Stimulated activated CD4-positive, alpha-beta T cell treated with anti-CD3 and anti-CD28 coated beads, Interleukin-1b, Interleukin-23, amount 100 ng/mL, for 1 hour (primary cell): ENCODE measurements around the gene TEX35.
"Not testable (repeated sequence)": the region's sequence is repeated elsewhere in the genome, so short reads cannot be mapped to it uniquely, and the experiment has no call there.

Experiments used
- DNase-seq, 2 donors: peaks; one replicate each; pipeline ENCODE4 v3.0.0-alpha.2; 2020; ENCODE audit warnings: low read depth in 2 of 2

Gene TEX35

GRCh38 chr1:178541829-178542553 is 29.1 kb downstream of the TEX35 start:
- DNase-seq: peak in 1 of 2 donors; percentile 12

GRCh38 chr1:178542554-178543289 is 29.8 kb downstream of the TEX35 start:
- peak; percentile 61 to 86 for DNase-seq

DNA sequence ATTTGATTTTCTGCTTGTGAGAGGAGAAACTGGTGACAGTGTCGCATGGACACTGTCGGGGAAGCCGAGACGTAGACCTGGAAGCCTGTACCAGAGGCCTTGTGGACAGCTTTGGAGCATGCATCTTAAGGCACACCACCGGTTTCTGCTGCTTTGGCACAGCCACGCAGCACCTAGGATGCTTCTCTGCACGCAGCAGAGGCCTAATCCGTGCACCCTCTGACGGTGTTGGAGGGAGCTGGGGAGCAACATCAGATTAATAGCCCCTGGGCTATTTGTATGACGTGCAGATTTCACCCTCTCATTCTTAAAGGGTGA is 30.3 kb downstream of the TEX35 start:
- DNase-seq: no peak

DNA sequence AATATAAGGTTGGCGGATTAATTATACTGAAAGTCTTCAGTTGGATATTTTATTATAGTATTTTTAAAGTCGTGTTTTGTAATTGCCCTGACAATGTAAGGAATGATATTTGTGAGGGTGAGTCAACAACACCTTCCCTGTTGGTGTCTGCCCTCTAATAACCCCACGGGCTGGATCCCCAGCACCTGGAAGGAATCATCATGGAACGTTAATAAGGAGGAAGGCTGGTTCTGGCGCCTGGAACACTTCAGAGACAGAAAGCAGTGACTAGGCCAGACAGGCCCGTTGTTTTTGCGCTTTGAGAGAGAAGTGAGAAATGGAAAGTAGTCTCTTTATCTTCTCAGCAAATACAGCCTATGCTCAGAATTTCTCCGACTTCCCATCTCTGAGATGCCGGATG is 31.6 kb downstream of the TEX35 start:
- DNase-seq: no peak

DNA sequence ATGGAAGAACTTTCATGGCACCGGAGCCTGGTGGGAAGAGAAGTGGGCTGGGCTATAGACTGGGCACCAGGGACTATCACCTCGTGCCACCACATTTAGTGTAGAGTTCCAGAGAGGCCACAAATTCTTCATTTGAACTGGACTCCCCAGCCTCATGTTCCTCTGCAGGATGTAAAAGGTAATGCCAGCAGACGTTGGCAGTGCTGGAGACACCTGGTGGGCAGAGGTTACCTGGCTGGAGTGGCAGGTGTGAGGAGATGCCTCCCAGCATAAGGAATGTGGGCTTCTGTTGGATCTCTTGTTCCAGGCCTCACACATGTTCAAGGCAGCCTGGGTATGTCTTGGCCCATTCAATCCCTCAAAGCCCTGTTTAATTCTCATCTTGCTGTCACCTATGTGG is 35.2 kb downstream of the TEX35 start:
- no peak for DNase-seq

- DNase-seq: no peak
Observed at GRCh38 chr1:178551307-178551706, 38.4 kb downstream of the TEX35 start.

DNA sequence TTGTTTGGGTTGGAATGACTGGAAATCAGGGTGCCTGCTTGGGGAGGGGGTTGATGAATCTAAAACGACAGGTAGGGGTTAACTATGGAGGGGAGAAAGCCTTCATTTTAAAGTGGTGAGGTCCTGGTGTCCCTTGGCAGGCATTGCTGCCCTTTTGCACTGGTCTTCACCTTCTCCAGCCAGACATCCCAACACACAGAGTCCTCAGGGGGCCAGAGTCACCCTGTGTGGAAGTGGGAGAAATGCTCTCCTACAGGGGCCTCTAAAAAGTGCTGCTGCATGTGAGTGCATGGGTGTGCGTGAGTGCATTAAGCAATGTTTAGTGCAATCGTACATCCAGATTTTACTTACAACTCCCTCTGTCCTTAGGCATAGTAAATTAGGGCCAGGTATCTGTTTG is 39.0 kb downstream of the TEX35 start:
- DNase-seq: no peak

GRCh38 chr1:178552856-178553255 is 39.9 kb downstream of the TEX35 start:
- no peak for DNase-seq

GRCh38 chr1:178554351-178554750 is 41.4 kb downstream of the TEX35 start:
- DNase-seq: not testable (repeated sequence)

- not testable (repeated sequence) for DNase-seq
Observed at GRCh38 chr1:178555613-178556012, 42.7 kb downstream of the TEX35 start.

DNA sequence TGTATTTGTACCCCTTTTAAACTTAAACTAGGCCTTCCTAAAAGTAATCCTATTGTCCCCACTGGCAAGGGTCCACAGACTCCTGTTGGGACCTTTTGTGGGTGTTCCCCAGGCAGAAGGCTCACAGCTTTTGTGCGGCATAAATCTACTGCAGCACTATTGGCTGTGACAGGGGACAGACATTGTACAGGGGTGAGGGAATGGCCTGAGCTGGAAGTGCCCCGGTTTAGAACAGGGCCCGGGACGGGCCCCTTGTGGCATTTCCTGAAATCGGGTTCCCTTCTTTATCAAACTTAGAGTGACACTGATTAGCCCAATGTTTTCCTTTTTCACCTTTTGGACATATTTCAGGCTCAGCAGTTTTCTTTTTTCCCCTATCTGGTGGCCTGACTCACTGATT is 45.9 kb downstream of the TEX35 start:
- not testable (repeated sequence) for DNase-seq

GRCh38 chr1:178560871-178561376 is 48.0 kb downstream of the TEX35 start:
- DNase-seq: no peak

DNA sequence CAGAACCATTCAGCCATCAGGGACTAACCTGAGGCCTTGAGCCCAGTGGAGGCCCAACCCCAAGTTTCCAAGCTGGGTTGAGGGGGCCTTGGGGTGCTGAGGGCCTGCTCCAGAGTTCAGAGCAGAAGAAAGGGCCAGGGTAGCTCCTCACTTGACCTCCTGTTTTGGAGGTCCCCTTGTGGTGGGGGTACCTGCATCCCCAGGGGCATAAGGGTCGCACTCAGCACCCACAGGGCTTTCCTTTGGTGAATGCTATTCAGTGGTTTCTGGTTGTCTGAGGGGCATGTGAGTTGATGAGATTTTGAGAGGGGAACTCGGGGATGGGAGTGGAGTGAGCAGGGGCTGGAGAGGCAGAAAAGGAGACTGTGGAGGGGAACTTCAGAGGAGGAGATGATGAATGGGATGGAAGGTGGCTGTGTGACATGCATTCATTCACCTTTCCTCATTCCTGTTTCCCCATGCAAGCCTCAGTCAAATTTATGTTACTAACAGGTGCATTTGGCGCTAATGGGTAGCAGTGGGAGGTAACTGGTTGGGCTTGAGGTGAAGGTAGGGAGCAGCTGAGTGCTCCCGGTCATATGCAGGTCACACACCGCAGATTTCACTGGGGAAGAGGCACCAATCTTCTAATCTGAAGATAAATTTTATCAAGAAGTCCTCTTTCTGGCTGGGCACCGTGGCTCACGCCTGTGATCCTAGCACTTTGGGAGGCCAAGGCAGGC is 50.4 kb downstream of the TEX35 start:
- no peak for DNase-seq

- no peak for DNase-seq
Observed at GRCh38 chr1:178564086-178564782, 51.3 kb downstream of the TEX35 start.

DNA sequence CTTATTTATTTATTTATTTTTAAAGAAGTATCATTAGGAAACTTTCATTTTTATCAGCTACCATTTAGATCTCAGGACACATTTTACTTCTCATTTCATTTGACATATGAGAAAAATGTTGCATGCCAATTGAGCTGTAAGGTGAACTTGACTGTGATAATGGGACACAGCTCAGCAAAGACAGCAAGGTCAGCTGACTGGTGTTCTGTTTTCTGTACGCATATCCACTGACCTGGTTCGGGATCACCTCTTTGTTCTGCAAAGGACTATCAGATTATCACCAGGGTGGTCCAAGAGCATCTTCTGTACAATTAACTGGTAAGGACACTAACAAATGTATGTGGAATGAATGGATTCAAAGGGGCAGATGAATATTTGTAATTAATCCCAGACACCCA is 51.9 kb downstream of the TEX35 start:
- no peak for DNase-seq

GRCh38 chr1:178565586-178565985 is 52.7 kb downstream of the TEX35 start:
- no peak for DNase-seq

DNA sequence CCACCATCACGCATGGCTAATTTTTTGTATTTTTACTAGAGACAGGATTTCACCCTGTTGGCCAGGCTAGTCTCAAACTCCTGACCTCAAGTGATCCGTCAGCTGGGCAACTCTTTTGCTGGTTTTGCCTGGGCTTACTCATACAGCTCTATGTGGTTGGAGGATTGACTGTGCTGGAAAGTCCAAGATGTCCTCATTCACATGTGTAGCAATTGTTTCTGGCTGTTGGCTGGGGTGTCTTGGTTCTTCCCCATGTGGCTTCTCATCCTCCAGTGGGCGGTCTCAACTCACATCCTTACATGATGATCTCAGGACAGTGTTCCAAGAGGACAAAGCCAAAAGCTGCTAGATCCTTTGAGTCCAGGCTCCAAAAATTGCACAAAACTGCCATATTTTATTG is 53.3 kb downstream of the TEX35 start:
- DNase-seq: no peak

GRCh38 chr1:178571807-178572206 is 58.9 kb downstream of the TEX35 start:
- no peak for DNase-seq
